ENCODE measurements around the gene BATF3. TPM values are rescaled to one million over a fixed set of nuclear protein-coding genes. Genes with fewer than 3 reads are reported as not detected.

BATF3 gene
- total and polyA plus RNA-seq, 4 experiments from 2014 or later, result 0.42 to 1.0 (median 0.64) TPM; not detected in 1

- H3K4me1 Mint-ChIP-seq, result peaks cover 14 to 37% (median 22%) of the 10 kb centered on the region in 4 donors
- DNase-seq, result no peak
- Histone ChIP-seq H3K27me3 (ENCODE audit: insufficient read depth, low read length) (no peaks in the 10 kb centered on the region), H3K4me3 (ENCODE audit: low read length in 2 of 2) (no peak overlapping the region), H3K9me3 (ENCODE audit: control insufficient read depth in 1 of 2, low read length in 2 of 2) (no peaks in the 10 kb centered on the region), H3K36me3 (ENCODE audit: insufficient read depth, low read length) (no peaks in the 10 kb centered on the region), H3K4me1 (ENCODE audit: insufficient read depth, low read length) (peaks cover 21% of the 10 kb centered on the region), H3K27ac (ENCODE audit: low read depth, low read length) (no peak overlapping the region)
- H3K27me3 Mint-ChIP-seq, result no peaks in the 10 kb centered on the region
- ChIA-PET POLR2A (ENCODE audit: partially characterized antibody) (interaction anchor here (1.4 kb wide), 1 partner anchor 17 kb away, joined by 4 read pairs; no protein-coding TSS in a partner anchor), CTCF (ENCODE audit: partially characterized antibody) (interaction anchor here (1.0 to 1.1 kb wide), 2 partner anchors 15 to 17 kb away, joined by 3 to 4 read pairs; partner anchors contain the start of gene BATF3)
- no peak overlapping the region for H3K4me3 Mint-ChIP-seq
- no peaks in the 10 kb centered on the region for H3K36me3 Mint-ChIP-seq
- intact Hi-C loops (cut with micrococcal nuclease), result no loop called here
- H3K9me3 Mint-ChIP-seq, result no peaks in the 10 kb centered on the region
- peak overlapping the region in 1 of 7 donors; percentile 20 for H3K27ac Mint-ChIP-seq
These were observed 15.6 kb downstream of the BATF3 start for GRCh38 chr1:212684076-212684475.

- no peaks in the 10 kb centered on the region for H3K27me3 ChIP-seq (ENCODE audit: insufficient read depth, low read length)
- no peaks in the 10 kb centered on the region for H3K9me3 ChIP-seq (ENCODE audit: control insufficient read depth in 1 of 2, low read length in 2 of 2)
- no peaks in the 10 kb centered on the region for H3K36me3 Mint-ChIP-seq
- H3K4me3 Mint-ChIP-seq, result peak overlapping the region in 6 of 8 donors; percentile 4 to 66 (median 42)
- ChIA-PET CTCF (ENCODE audit: partially characterized antibody) (interaction anchor here (1.0 kb wide), 1 partner anchor 16 kb away, joined by 4 read pairs; the partner anchor contains the start of gene BATF3), POLR2A (ENCODE audit: partially characterized antibody) (interaction anchor here (0.6 to 1.4 kb wide), 2 partner anchors 18 to 79 kb away, joined by 3 to 4 read pairs; no protein-coding TSS in a partner anchor)
- H3K9me3 Mint-ChIP-seq, result no peaks in the 10 kb centered on the region
- intact Hi-C loops (cut with micrococcal nuclease), result no loop called here
- peaks cover 14 to 37% (median 22%) of the 10 kb centered on the region in 4 donors for H3K4me1 Mint-ChIP-seq
- peak overlapping the region in 2 of 7 donors; percentile 35 for H3K27ac Mint-ChIP-seq
- no peaks in the 10 kb centered on the region for H3K27me3 Mint-ChIP-seq
- no peak overlapping the region for H3K4me3 ChIP-seq (ENCODE audit: low read length in 2 of 2)
- DNase-seq, result no peak
- peaks cover 25% of the 10 kb centered on the region for H3K4me1 ChIP-seq (ENCODE audit: insufficient read depth, low read length)
- no peak overlapping the region for H3K27ac ChIP-seq (ENCODE audit: low read depth, low read length)
- H3K36me3 ChIP-seq (ENCODE audit: insufficient read depth, low read length), result no peaks in the 10 kb centered on the region
These were observed 16.3 kb downstream of the BATF3 start for GRCh38 chr1:212683357-212683722.

- Histone ChIP-seq H3K27ac (ENCODE audit: low read depth, low read length) (no peak overlapping the region), H3K4me1 (ENCODE audit: insufficient read depth, low read length) (peaks cover 25% of the 10 kb centered on the region), H3K4me3 (ENCODE audit: low read length in 2 of 2) (no peak overlapping the region), H3K27me3 (ENCODE audit: insufficient read depth, low read length) (no peaks in the 10 kb centered on the region), H3K9me3 (ENCODE audit: control insufficient read depth in 1 of 2, low read length in 2 of 2) (no peaks in the 10 kb centered on the region), H3K36me3 (ENCODE audit: insufficient read depth, low read length) (no peaks in the 10 kb centered on the region)
- Mint-ChIP-seq H3K27me3 (no peaks in the 10 kb centered on the region), H3K27ac (peak overlapping the region in 4 of 7 donors; percentile 11 to 44 (median 23)), H3K36me3 (no peaks in the 10 kb centered on the region), H3K4me3 (no peak overlapping the region), H3K9me3 (no peaks in the 10 kb centered on the region), H3K4me1 (peaks cover 14 to 37% (median 22%) of the 10 kb centered on the region in 4 donors)
- DNase-seq, result no peak
- intact Hi-C loops (cut with micrococcal nuclease), result no loop called here
- ChIA-PET CTCF (ENCODE audit: partially characterized antibody) (no interaction called here), POLR2A (ENCODE audit: partially characterized antibody) (no interaction called here)
These were observed 18.8 kb downstream of the BATF3 start for GRCh38 chr1:212680680-212681389.

- Histone ChIP-seq H3K27ac (ENCODE audit: low read depth, low read length) (no peak overlapping the region), H3K4me3 (ENCODE audit: low read length in 2 of 2) (no peak overlapping the region), H3K9me3 (ENCODE audit: control insufficient read depth in 1 of 2, low read length in 2 of 2) (no peaks in the 10 kb centered on the region), H3K4me1 (ENCODE audit: insufficient read depth, low read length) (peaks cover 17% of the 10 kb centered on the region), H3K27me3 (ENCODE audit: insufficient read depth, low read length) (no peaks in the 10 kb centered on the region), H3K36me3 (ENCODE audit: insufficient read depth, low read length) (no peaks in the 10 kb centered on the region)
- CTCF ChIA-PET (ENCODE audit: partially characterized antibody), result interaction anchor here (1.2 to 1.7 kb wide), 2 partner anchors 10 to 14 kb away, joined by 4 to 6 read pairs; no protein-coding TSS in a partner anchor
- no peak for DNase-seq
- H3K4me3 Mint-ChIP-seq, result no peak overlapping the region
- intact Hi-C loops (cut with micrococcal nuclease), result no loop called here
- H3K4me1 Mint-ChIP-seq, result peaks cover 9 to 32% (median 17%) of the 10 kb centered on the region in 4 donors
- POLR2A ChIA-PET (ENCODE audit: partially characterized antibody), result no interaction called here
- peak overlapping the region in 1 of 7 donors; percentile 8 for H3K27ac Mint-ChIP-seq
- no peaks in the 10 kb centered on the region for H3K9me3 Mint-ChIP-seq
- H3K27me3 Mint-ChIP-seq, result no peaks in the 10 kb centered on the region
- H3K36me3 Mint-ChIP-seq, result no peaks in the 10 kb centered on the region
These were observed 20.9 kb downstream of the BATF3 start for GRCh38 chr1:212678456-212679410.

- Mint-ChIP-seq H3K36me3 (no peaks in the 10 kb centered on the region), H3K4me3 (no peak overlapping the region), H3K4me1 (peaks cover 3 to 21% (median 8%) of the 10 kb centered on the region in 4 donors), H3K27ac (no peak overlapping the region), H3K27me3 (no peaks in the 10 kb centered on the region), H3K9me3 (no peaks in the 10 kb centered on the region)
- H3K36me3 ChIP-seq (ENCODE audit: insufficient read depth, low read length), result no peaks in the 10 kb centered on the region
- intact Hi-C loops (cut with micrococcal nuclease), result no loop called here
- H3K4me3 ChIP-seq (ENCODE audit: low read length in 2 of 2), result no peak overlapping the region
- CTCF ChIA-PET (ENCODE audit: partially characterized antibody), result interaction anchor here (1.4 to 1.7 kb wide), 2 partner anchors 10 to 13 kb away, joined by 4 to 6 read pairs; no protein-coding TSS in a partner anchor
- DNase-seq, result no peak
- POLR2A ChIA-PET (ENCODE audit: partially characterized antibody), result interaction anchor here (0.6 kb wide), 1 partner anchor 141 kb away, joined by 4 read pairs; no protein-coding TSS in a partner anchor
- no peaks in the 10 kb centered on the region for H3K9me3 ChIP-seq (ENCODE audit: control insufficient read depth in 1 of 2, low read length in 2 of 2)
- peaks cover 5% of the 10 kb centered on the region for H3K4me1 ChIP-seq (ENCODE audit: insufficient read depth, low read length)
- no peak overlapping the region for H3K27ac ChIP-seq (ENCODE audit: low read depth, low read length)
- no peaks in the 10 kb centered on the region for H3K27me3 ChIP-seq (ENCODE audit: insufficient read depth, low read length)
These were observed 22.1 kb downstream of the BATF3 start for GRCh38 chr1:212677573-212677972.

- POLR2A ChIA-PET (ENCODE audit: partially characterized antibody), result interaction anchor here (0.6 kb wide), 1 partner anchor 141 kb away, joined by 4 read pairs; no protein-coding TSS in a partner anchor
- Mint-ChIP-seq H3K4me3 (no peak overlapping the region), H3K4me1 (peaks cover 3 to 16% (median 8%) of the 10 kb centered on the region in 4 donors), H3K27me3 (no peaks in the 10 kb centered on the region), H3K36me3 (no peaks in the 10 kb centered on the region), H3K27ac (no peak overlapping the region), H3K9me3 (no peaks in the 10 kb centered on the region)
- Histone ChIP-seq H3K36me3 (ENCODE audit: insufficient read depth, low read length) (no peaks in the 10 kb centered on the region), H3K4me1 (ENCODE audit: insufficient read depth, low read length) (peaks cover 4% of the 10 kb centered on the region), H3K27me3 (ENCODE audit: insufficient read depth, low read length) (no peaks in the 10 kb centered on the region), H3K27ac (ENCODE audit: low read depth, low read length) (no peak overlapping the region), H3K9me3 (ENCODE audit: control insufficient read depth in 1 of 2, low read length in 2 of 2) (no peaks in the 10 kb centered on the region), H3K4me3 (ENCODE audit: low read length in 2 of 2) (no peak overlapping the region)
- CTCF ChIA-PET (ENCODE audit: partially characterized antibody), result interaction anchor here (1.4 kb wide), 1 partner anchor 10 kb away, joined by 4 read pairs; no protein-coding TSS in a partner anchor
- no peak for DNase-seq
- intact Hi-C loops (cut with micrococcal nuclease), result no loop called here
These were observed 22.5 kb downstream of the BATF3 start for GRCh38 chr1:212677136-212677535.

GRCh38 chr1:212675675-212676074 is 24.0 kb downstream of the BATF3 start:
- Histone ChIP-seq H3K36me3 (ENCODE audit: insufficient read depth, low read length) (no peaks in the 10 kb centered on the region), H3K4me3 (ENCODE audit: low read length in 2 of 2) (no peak overlapping the region), H3K27me3 (ENCODE audit: insufficient read depth, low read length) (peaks cover 2% of the 10 kb centered on the region), H3K27ac (ENCODE audit: low read depth, low read length) (no peak overlapping the region), H3K9me3 (ENCODE audit: control insufficient read depth in 1 of 2, low read length in 2 of 2) (no peaks in the 10 kb centered on the region), H3K4me1 (ENCODE audit: insufficient read depth, low read length) (peaks cover 4% of the 10 kb centered on the region)
- DNase-seq, result no peak
- peaks cover 0 to 1% of the 10 kb centered on the region in 2 donors for H3K27me3 Mint-ChIP-seq
- ChIA-PET POLR2A (ENCODE audit: partially characterized antibody) (no interaction called here), CTCF (ENCODE audit: partially characterized antibody) (no interaction called here)
- H3K9me3 Mint-ChIP-seq, result no peaks in the 10 kb centered on the region
- H3K4me3 Mint-ChIP-seq, result no peak overlapping the region
- H3K27ac Mint-ChIP-seq, result no peak overlapping the region
- H3K4me1 Mint-ChIP-seq, result peaks cover 0 to 7% (median 1%) of the 10 kb centered on the region in 4 donors
- intact Hi-C loops (cut with micrococcal nuclease), result no loop called here
- no peaks in the 10 kb centered on the region for H3K36me3 Mint-ChIP-seq

Measured in CD4-positive, alpha-beta memory T cell (primary cell).